ENCODE measurements around the gene PLIN1.
A peak's percentile ranks its signal among the peaks of the same experiment; 100 is the strongest.

PLIN1 gene

GRCh38 chr15:89649716-89650115 lies 29.5 kb downstream of the PLIN1 start:
- DNase-seq, result no peak

- DNase-seq, result no peak
Observed at GRCh38 chr15:89649013-89649625, 30.0 kb downstream of the PLIN1 start.

GRCh38 chr15:89648106-89649012 lies 30.8 kb downstream of the PLIN1 start:
- DNase-seq, result no peak

GRCh38 chr15:89647191-89647851 lies 31.8 kb downstream of the PLIN1 start:
- peak; percentile 37 for DNase-seq

- DNase-seq, result no peak
Observed at GRCh38 chr15:89646416-89647141, 32.6 kb downstream of the PLIN1 start.

- DNase-seq, result no peak
Observed at GRCh38 chr15:89645680-89646079, 33.5 kb downstream of the PLIN1 start.

- DNase-seq, result no peak
Observed at GRCh38 chr15:89642106-89642505, 37.1 kb downstream of the PLIN1 start.

GRCh38 chr15:89641053-89641452 lies 38.1 kb downstream of the PLIN1 start:
- DNase-seq, result no peak

GRCh38 chr15:89640245-89640644 lies 38.9 kb downstream of the PLIN1 start:
- no peak for DNase-seq

GRCh38 chr15:89633585-89633984 lies 45.6 kb downstream of the PLIN1 start:
- no peak for DNase-seq

GRCh38 chr15:89632563-89633430 lies 46.4 kb downstream of the PLIN1 start:
- DNase-seq, result no peak

- no peak for DNase-seq
Observed at GRCh38 chr15:89631902-89632264, 47.3 kb downstream of the PLIN1 start.

GRCh38 chr15:89630974-89631901 lies 47.9 kb downstream of the PLIN1 start:
- DNase-seq, result no peak

GRCh38 chr15:89630260-89630659 lies 48.9 kb downstream of the PLIN1 start:
- DNase-seq, result no peak

GRCh38 chr15:89629829-89630228 lies 49.3 kb downstream of the PLIN1 start:
- DNase-seq, result no peak

GRCh38 chr15:89628806-89629715 lies 50.1 kb downstream of the PLIN1 start:
- DNase-seq, result no peak

- no peak for DNase-seq
Observed at GRCh38 chr15:89628301-89628700, 50.9 kb downstream of the PLIN1 start.

- no peak for DNase-seq
Observed at GRCh38 chr15:89627256-89627970, 51.8 kb downstream of the PLIN1 start.

- no peak for DNase-seq
Observed at GRCh38 chr15:89625716-89626115, 53.5 kb downstream of the PLIN1 start.

Data from fibroblast of skin of right quadriceps (primary cell).